Measurements from ENCODE around the gene CFAP61. TPM values are rescaled to one million over a fixed set of nuclear protein-coding genes. Genes with fewer than 3 reads are reported as not detected.

CFAP61 gene
- total and polyA plus RNA-seq, 2 donors from 2014 or later, result 0.58 to 2.6 TPM

GRCh38 chr20:20395087-20395486, 342.8 kb downstream of the CFAP61 start:
- DNase-seq, result no peak
- peaks cover 0 to 2% (median 0%) of the 10 kb centered on the region in 3 donors for H3K36me3 ChIP-seq (ENCODE audit: control insufficient read depth in 2 of 3, insufficient read depth in 3 of 3, low read length in 3 of 3)
- no peak for FAIRE-seq
- H3K9ac ChIP-seq (ENCODE audit: low read length in 3 of 3), result no peak overlapping the region
- H3K27me3 ChIP-seq (ENCODE audit: control insufficient read depth, insufficient read depth, low read length), result no peaks in the 10 kb centered on the region
- intact Hi-C loops (cut with DNase I), result no loop called here
- no peak overlapping the region for H3K27ac ChIP-seq (ENCODE audit: low read depth in 2 of 2, low read length in 2 of 2)
- TF ChIP-seq CTCF (IDR thresholded peaks at IDR 0.05; ENCODE audit: borderline replicate concordance, extremely low read depth, insufficient read depth), result no peak
- H3K9me3 ChIP-seq (ENCODE audit: control insufficient read depth in 2 of 3, insufficient read depth in 1 of 3, low read length in 3 of 3), result no peaks in the 10 kb centered on the region
- H3K4me3 ChIP-seq (ENCODE audit: low read length in 3 of 3), result no peak overlapping the region
- peaks cover 0 to 4% (median 1%) of the 10 kb centered on the region in 3 donors for H3K4me1 ChIP-seq (ENCODE audit: control insufficient read depth in 2 of 3, insufficient read depth in 2 of 3, low read depth in 1 of 3, low read length in 3 of 3)

- H3K4me1 ChIP-seq (ENCODE audit: control insufficient read depth in 2 of 3, insufficient read depth in 2 of 3, low read depth in 1 of 3, low read length in 3 of 3), result peaks cover 0 to 4% (median 3%) of the 10 kb centered on the region in 3 donors
- no peak for TF ChIP-seq CTCF (IDR thresholded peaks at IDR 0.05; ENCODE audit: borderline replicate concordance, extremely low read depth, insufficient read depth)
- H3K9me3 ChIP-seq (ENCODE audit: control insufficient read depth in 2 of 3, insufficient read depth in 1 of 3, low read length in 3 of 3), result no peaks in the 10 kb centered on the region
- H3K36me3 ChIP-seq (ENCODE audit: control insufficient read depth in 2 of 3, insufficient read depth in 3 of 3, low read length in 3 of 3), result peaks cover 0 to 2% (median 0%) of the 10 kb centered on the region in 3 donors
- intact Hi-C loops (cut with DNase I), result no loop called here
- no peak overlapping the region for H3K27ac ChIP-seq (ENCODE audit: low read depth in 2 of 2, low read length in 2 of 2)
- FAIRE-seq, result no peak
- H3K9ac ChIP-seq (ENCODE audit: low read length in 3 of 3), result no peak overlapping the region
- H3K4me3 ChIP-seq (ENCODE audit: low read length in 3 of 3), result no peak overlapping the region
- DNase-seq, result peak in 3 of 5 donors; percentile 41 to 51 (median 45)
- H3K27me3 ChIP-seq (ENCODE audit: control insufficient read depth, insufficient read depth, low read length), result no peaks in the 10 kb centered on the region
Observed at GRCh38 chr20:20395903-20396568, 343.7 kb downstream of the CFAP61 start.

- Histone ChIP-seq H3K27ac (ENCODE audit: low read depth in 2 of 2, low read length in 2 of 2) (no peak overlapping the region), H3K4me3 (ENCODE audit: low read length in 3 of 3) (no peak overlapping the region), H3K9me3 (ENCODE audit: control insufficient read depth in 2 of 3, insufficient read depth in 1 of 3, low read length in 3 of 3) (no peaks in the 10 kb centered on the region), H3K4me1 (ENCODE audit: control insufficient read depth in 2 of 3, insufficient read depth in 2 of 3, low read depth in 1 of 3, low read length in 3 of 3) (peaks cover 0 to 4% (median 3%) of the 10 kb centered on the region in 3 donors), H3K9ac (ENCODE audit: low read length in 3 of 3) (no peak overlapping the region), H3K27me3 (ENCODE audit: control insufficient read depth, insufficient read depth, low read length) (no peaks in the 10 kb centered on the region), H3K36me3 (ENCODE audit: control insufficient read depth in 2 of 3, insufficient read depth in 3 of 3, low read length in 3 of 3) (peaks cover 0 to 2% (median 0%) of the 10 kb centered on the region in 3 donors)
- FAIRE-seq (no peak), DNase-seq (no peak)
- no peak for TF ChIP-seq CTCF (IDR thresholded peaks at IDR 0.05; ENCODE audit: borderline replicate concordance, extremely low read depth, insufficient read depth)
- intact Hi-C loops (cut with DNase I), result no loop called here
Observed at GRCh38 chr20:20396794-20397193, 344.5 kb downstream of the CFAP61 start.

All from kidney (tissue), 14 donors.